Measurements from ENCODE around the gene HSF2BP. TPM values are rescaled to one million over a fixed set of nuclear protein-coding genes. Genes with fewer than 3 reads are reported as not detected.
A peak's percentile ranks its signal among the peaks of the same experiment; 100 is the strongest.
"Not testable (repeated sequence)": the region's sequence is repeated elsewhere in the genome, so short reads cannot be mapped to it uniquely, and the experiment has no call there.

HSF2BP gene
- polyA plus RNA-seq, 1 of the 3 experiments (the other 2 are of a cell fraction), result 1.1 TPM

DNA sequence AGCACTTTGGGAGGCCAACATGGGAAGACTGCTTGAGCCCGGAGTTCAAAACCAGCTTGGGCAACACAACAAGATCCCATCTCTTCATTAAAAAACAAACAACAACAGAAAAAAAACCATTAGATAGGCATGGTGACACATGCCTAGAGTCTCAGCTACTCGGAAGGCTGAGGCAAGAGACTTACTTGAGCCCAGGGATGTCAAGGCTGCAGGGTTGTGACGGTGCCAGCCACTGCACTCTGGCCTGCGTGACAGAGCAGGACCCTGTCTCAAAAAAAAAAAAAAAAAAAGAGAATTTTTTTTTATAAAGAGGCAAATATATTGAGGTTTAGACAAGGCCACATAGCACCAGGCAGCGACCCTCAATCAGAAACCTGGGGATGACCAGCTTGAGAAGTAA lies 62.7 kb downstream of the HSF2BP start:
- DNase-seq, result no peak
- Histone ChIP-seq H3K9me2 (no peaks in the 10 kb centered on the region), H3K27me3 (ENCODE audit: insufficient read depth) (no peaks in the 10 kb centered on the region), H3F3A (replicated peaks; ENCODE audit: insufficient read depth) (peaks cover 31% of the 10 kb centered on the region), H4K20me1 (ENCODE audit: insufficient read depth) (no peaks in the 10 kb centered on the region), H3K36me3 (replicated peaks in 1 of 2; ENCODE audit: control insufficient read depth in 1 of 2, insufficient read depth in 2 of 2, low read length in 1 of 2) (no peaks in the 10 kb centered on the region), H3K4me2 (no peak overlapping the region), H3K4me3 (ENCODE audit: low read depth in 2 of 2, low read length in 1 of 2) (no peak overlapping the region), H3K9me3 (no peaks in the 10 kb centered on the region), H3K9ac (peak overlapping the region; percentile 23; the same call in 1 of the 2 replicates), H3K27ac (ENCODE audit: low read depth in 2 of 2, low read length in 1 of 2) (peak overlapping the region in 1 of 2 experiments; percentile 89; a peak in 3 of 4 replicates), H3K79me2 (ENCODE audit: insufficient read depth) (no peaks in the 10 kb centered on the region; the same call in 1 of the 2 replicates), H3K4me1 (ENCODE audit: control insufficient read depth in 1 of 2, insufficient read depth in 2 of 2, low read depth in 1 of 2, low read length in 1 of 2) (peaks cover 5 to 31% of the 10 kb centered on the region in 2 experiments), H2AFZ (ENCODE audit: low read depth) (no peak overlapping the region)
- 87% methylated on average over 5 of the region's 5 CpGs for WGBS (ENCODE audit: low lambda C conversion rate)
- CTCF ChIA-PET, result interaction anchor here (2.2 kb wide), 1 partner anchor 15 kb away, joined by 9 read pairs; no protein-coding TSS in a partner anchor
- no peak for TF ChIP-seq MAX (IDR thresholded peaks at IDR 0.05; ENCODE audit: low read depth)
- no peak for TF ChIP-seq NFIC (IDR thresholded peaks at IDR 0.05; ENCODE audit: borderline replicate concordance)
- TF ChIP-seq TCF12 (IDR thresholded peaks at IDR 0.05), result no peak
- no peak for TF ChIP-seq FOSL2 (IDR thresholded peaks at IDR 0.05; ENCODE audit: borderline replicate concordance, low read depth)
- POLR2A ChIA-PET, result interaction anchor here (0.9 kb wide), 1 partner anchor 9 kb away, joined by 3 read pairs; no protein-coding TSS in a partner anchor

- H3F3A ChIP-seq (replicated peaks; ENCODE audit: insufficient read depth), result peaks cover 23% of the 10 kb centered on the region
- not testable (repeated sequence) for H3K9me3 ChIP-seq; H3K27me3 ChIP-seq (ENCODE audit: insufficient read depth); H3K27ac ChIP-seq (ENCODE audit: low read depth in 2 of 2, low read length in 1 of 2); H3K9me2 ChIP-seq; H4K20me1 ChIP-seq (ENCODE audit: insufficient read depth); H3K9ac ChIP-seq; H3K79me2 ChIP-seq (ENCODE audit: insufficient read depth); H2AFZ ChIP-seq (ENCODE audit: low read depth); DNase-seq; H3K4me2 ChIP-seq; H3K4me3 ChIP-seq (ENCODE audit: low read depth in 2 of 2, low read length in 1 of 2); H3K36me3 ChIP-seq (replicated peaks in 1 of 2; ENCODE audit: control insufficient read depth in 1 of 2, insufficient read depth in 2 of 2, low read length in 1 of 2)
- 96% methylated on average over 8 of the region's 8 CpGs for WGBS (ENCODE audit: low lambda C conversion rate)
- ChIA-PET POLR2A (interaction anchor here (0.9 kb wide), 1 partner anchor 8 kb away, joined by 3 read pairs; no protein-coding TSS in a partner anchor), CTCF (interaction anchor here (1.3 kb wide), 1 partner anchor 44 kb away, joined by 3 read pairs; no protein-coding TSS in a partner anchor)
- H3K4me1 ChIP-seq (ENCODE audit: control insufficient read depth in 1 of 2, insufficient read depth in 2 of 2, low read depth in 1 of 2, low read length in 1 of 2), result peaks cover 2 to 31% of the 10 kb centered on the region in 2 experiments
These were observed 63.5 kb downstream of the HSF2BP start for GRCh38 chr21:43595769-43596168.

DNA sequence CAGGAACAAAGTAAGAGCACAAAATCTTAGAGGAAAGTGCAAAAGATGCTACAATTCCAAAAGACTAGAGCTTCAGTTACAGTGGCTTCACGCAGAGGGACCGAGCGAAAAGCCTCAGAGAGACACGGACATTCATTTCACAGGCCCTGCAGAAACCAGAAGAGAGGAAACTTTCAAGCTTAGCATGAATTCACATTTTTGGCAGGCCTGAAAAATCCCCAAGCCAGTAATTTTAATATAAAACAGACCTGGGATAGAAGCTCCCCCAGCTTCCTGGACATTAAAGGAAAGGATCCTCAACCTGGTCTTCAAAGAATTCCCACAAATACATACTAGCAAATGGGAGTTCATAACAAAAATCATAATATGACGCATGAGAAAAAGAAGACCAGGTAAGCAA lies 66.2 kb downstream of the HSF2BP start:
- no peaks in the 10 kb centered on the region for H3K79me2 ChIP-seq (ENCODE audit: insufficient read depth)
- no peaks in the 10 kb centered on the region for H3K27me3 ChIP-seq (ENCODE audit: insufficient read depth)
- no peaks in the 10 kb centered on the region for H4K20me1 ChIP-seq (ENCODE audit: insufficient read depth)
- no peak for TF ChIP-seq SIN3A (IDR thresholded peaks at IDR 0.05; ENCODE audit: borderline replicate concordance, low read depth, low read length)
- peak; percentile 41; the same call in 1 of the 2 replicates for TF ChIP-seq TCF12 (IDR thresholded peaks at IDR 0.05)
- H3K4me3 ChIP-seq (ENCODE audit: low read depth in 2 of 2, low read length in 1 of 2), result no peak overlapping the region
- H3K4me2 ChIP-seq, result no peak overlapping the region
- WGBS (ENCODE audit: low lambda C conversion rate), result 83% methylated on average over 5 of the region's 5 CpGs
- peaks cover 2 to 38% of the 10 kb centered on the region in 2 experiments for H3K4me1 ChIP-seq (ENCODE audit: control insufficient read depth in 1 of 2, insufficient read depth in 2 of 2, low read depth in 1 of 2, low read length in 1 of 2)
- H2AFZ ChIP-seq (ENCODE audit: low read depth), result no peak overlapping the region
- no peak overlapping the region for H3K9ac ChIP-seq
- H3K9me3 ChIP-seq, result no peaks in the 10 kb centered on the region
- no peaks in the 10 kb centered on the region for H3K36me3 ChIP-seq (replicated peaks in 1 of 2; ENCODE audit: control insufficient read depth in 1 of 2, insufficient read depth in 2 of 2, low read length in 1 of 2)
- CTCF ChIA-PET, result no interaction called here
- POLR2A ChIA-PET, result no interaction called here
- H3K9me2 ChIP-seq, result no peaks in the 10 kb centered on the region
- no peak for DNase-seq
- peak overlapping the region; percentile 18 to 24; a peak in 2 of 4 replicates for H3K27ac ChIP-seq (ENCODE audit: low read depth in 2 of 2, low read length in 1 of 2)
- peaks cover 18% of the 10 kb centered on the region for H3F3A ChIP-seq (replicated peaks; ENCODE audit: insufficient read depth)
